B cell (primary cell): ENCODE results near the gene CTAGE8. TPM values are rescaled to one million over a fixed set of nuclear protein-coding genes. Genes with fewer than 3 reads are reported as not detected.
"Not testable (repeated sequence)": the region's sequence is repeated elsewhere in the genome, so short reads cannot be mapped to it uniquely, and the experiment has no call there.

ENCODE experiments used
- ATAC-seq: fragments of 200-7000 bp; cut with Tn5 transposase; one replicate; pipeline ENCODE4 v1.10.0; 2021; ENCODE audit warnings: low read depth, mild to moderate bottlenecking, moderate number of reproducible peaks, moderate library complexity
- CTCF ChIA-PET: fragments of 350-600 bp; sonication (Branson Sonifier 250); formaldehyde crosslinking; loops from one replicate; lab custom pipeline; 2021; ENCODE audit warnings: antibody characterized with exemption, inconsistent platforms; lab: Charles Lee
- POLR2A ChIA-PET: fragments of 350-600 bp; sonication (Branson Sonifier 250); formaldehyde crosslinking; loops from one replicate; lab custom pipeline; 2021; ENCODE audit warnings: antibody characterized with exemption; lab: Charles Lee
- DNase-seq: peaks from one replicate; pipeline ENCODE4 v3.0.0; 2013
- H2AFZ ChIP-seq: 2 replicates; pipeline ENCODE4 v1.6.1; 2012; ENCODE audit warnings: mild to moderate bottlenecking, low read depth, low read length; ENCODE audit not compliant: insufficient read depth, poor library complexity, severe bottlenecking
- H3K27ac ChIP-seq, 2 donors: 1 replicate in 1 of 2; 2 replicates in 1 of 2; pipeline ENCODE4 v1.5.1; 2012 to 2013; ENCODE audit warnings: low read length in 2 of 2, mild to moderate bottlenecking in 2 of 2, moderate library complexity in 1 of 2
- H3K27me3 ChIP-seq, 4 experiments: fragments of 200-600 bp in 1 of 4; sonication (generic) in 1 of 4; replicated peaks in 1 of 4; 1 replicate in 2 of 4; 2 replicates in 2 of 4; pipeline versions ENCODE4 v1.6.1 to v1.7.0; 2013 to 2016; ENCODE audit warnings: low read length in 3 of 4, mild to moderate bottlenecking in 2 of 4, mixed read lengths in 1 of 4, moderate library complexity in 1 of 4; ENCODE audit not compliant: insufficient read depth in 4 of 4, control insufficient read depth in 3 of 4; ENCODE audit errors: control extremely low read depth in 1 of 4
- H3K36me3 ChIP-seq, 2 experiments: replicated peaks in 1 of 2; 1 replicate in 1 of 2; 2 replicates in 1 of 2; pipeline versions ENCODE4 v1.6.1 to v1.7.1; 2013; ENCODE audit warnings: low read length in 1 of 2; ENCODE audit not compliant: insufficient read depth in 2 of 2, control insufficient read depth in 1 of 2; ENCODE audit errors: control extremely low read depth in 1 of 2, extremely low read depth in 1 of 2
- H3K4me1 ChIP-seq, 2 donors: fragments of 200-600 bp in 1 of 2; sonication (generic) in 1 of 2; 1 replicate in 1 of 2; 2 replicates in 1 of 2; pipeline versions ENCODE4 v1.5.1 to v1.6.1; 2013 to 2017; ENCODE audit warnings: low read length in 2 of 2; ENCODE audit not compliant: control insufficient read depth in 2 of 2, insufficient read depth in 2 of 2
- H3K4me2 ChIP-seq: replicated peaks from 2 replicates; pipeline ENCODE3; 2012; ENCODE audit warnings: mild to moderate bottlenecking, low read depth, low read length; ENCODE audit not compliant: poor library complexity, severe bottlenecking
- H3K4me3 ChIP-seq, 5 experiments: fragments of 200-600 bp in 1 of 5; sonication (generic) in 1 of 5; 1 replicate in 3 of 5; 2 replicates in 2 of 5; pipeline versions ENCODE4 v1.5.1 to v1.7.0; 2011 to 2016; ENCODE audit warnings: low read length in 4 of 5, mild to moderate bottlenecking in 4 of 5, low read depth in 2 of 5, control low read depth in 1 of 5, moderate library complexity in 1 of 5; ENCODE audit not compliant: insufficient read depth in 1 of 5; ENCODE audit errors: control extremely low read depth in 1 of 5, extremely low read depth in 1 of 5
- H3K79me2 ChIP-seq: fragments of 200-600 bp; sonication (generic); one replicate; pipeline ENCODE4 v1.6.0; 2016; ENCODE audit warnings: low read length; ENCODE audit not compliant: control insufficient read depth, insufficient read depth
- H3K9ac ChIP-seq: fragments of 200-600 bp; sonication (generic); 2 replicates; pipeline ENCODE4 v1.6.1; 2017; ENCODE audit warnings: mild to moderate bottlenecking, low read length, moderate library complexity
- H3K9me3 ChIP-seq, 3 donors: one replicate each; pipeline versions ENCODE4 v1.6.1 to v1.7.1; 2013; ENCODE audit warnings: low read length in 2 of 3; ENCODE audit not compliant: control insufficient read depth in 2 of 3, insufficient read depth in 1 of 3; ENCODE audit errors: control extremely low read depth in 1 of 3
- H4K20me1 ChIP-seq: 2 replicates; pipeline ENCODE4 v1.6.0; 2012; ENCODE audit warnings: mild to moderate bottlenecking, low read length; ENCODE audit not compliant: insufficient read depth, control insufficient read depth, poor library complexity, severe bottlenecking
- H3K27ac Mint-ChIP-seq: one replicate; pipeline ENCODE4 v1.8.0; 2021; ENCODE audit warnings: mixed read lengths
- H3K27me3 Mint-ChIP-seq: one replicate; pipeline ENCODE4 v1.8.0; 2021; ENCODE audit warnings: mixed read lengths
- H3K4me1 Mint-ChIP-seq: one replicate; pipeline ENCODE4 v1.8.0; 2021; ENCODE audit warnings: mixed read lengths
- H3K4me3 Mint-ChIP-seq: one replicate; pipeline ENCODE4 v1.8.0; 2021; ENCODE audit warnings: mixed read lengths
- H3K9me3 Mint-ChIP-seq: one replicate; pipeline ENCODE4 v1.8.0; 2022; ENCODE audit warnings: mixed read lengths; ENCODE audit not compliant: insufficient read depth
- WGBS: methylation state at CpG from one replicate; pipeline ENCODE4 v1.1.5; 2013; ENCODE audit warnings: missing lambda C conversion rate; ENCODE audit not compliant: insufficient coverage; 5-methylcytosine and 5-hydroxymethylcytosine counted together
- intact Hi-C: fragments of 100-400 bp; cut with micrococcal nuclease; formaldehyde crosslinking; loops from one replicate; pipeline ENCODE4 v1.10.0; 2022
- polyA plus RNA-seq: library from polyadenylated mRNA; depleted of rRNA; stranded (reverse); fragments of >200 nt; gene quantifications from 2 replicates; pipeline ENCODE4 v1.2.3, GENCODE V29; 2012
- total RNA-seq, 2 donors: library from RNA; stranded (reverse); fragments of 120-200 nt in 1 of 2; gene quantifications; 1 replicate in 1 of 2; 2 replicates in 1 of 2; pipeline versions ENCODE4 v1.2.3 to v1.2.4, GENCODE V29; 2013 to 2022

The CTAGE8 gene
- total and polyA plus RNA-seq, 2 donors (not counting 1 experiment from before 2014, with no cell fraction given), result 0.91 to 1.3 TPM

- H3K9me3 Mint-ChIP-seq, H3K4me3 ChIP-seq, H3K27ac Mint-ChIP-seq, H3K9ac ChIP-seq, intact Hi-C loops, H3K27me3 Mint-ChIP-seq, H3K79me2 ChIP-seq, H3K4me2 ChIP-seq, POLR2A ChIA-PET, H3K4me1 Mint-ChIP-seq, H3K9me3 ChIP-seq, H3K36me3 ChIP-seq, H3K4me1 ChIP-seq, ATAC-seq, H3K4me3 Mint-ChIP-seq, H2AFZ ChIP-seq, CTCF ChIA-PET, H3K27me3 ChIP-seq, H3K27ac ChIP-seq, DNase-seq, H4K20me1 ChIP-seq: not testable (repeated sequence)
- no CpG with 5 or more reads among the region's 5 CpGs for WGBS
Observed at GRCh38 chr7:144246967-144247366, 22.1 kb downstream of the CTAGE8 start.

- H3K9ac ChIP-seq, ATAC-seq, H4K20me1 ChIP-seq, intact Hi-C loops, H3K4me3 ChIP-seq, H3K4me1 Mint-ChIP-seq, CTCF ChIA-PET, H3K9me3 ChIP-seq, H2AFZ ChIP-seq, H3K36me3 ChIP-seq, POLR2A ChIA-PET, H3K4me1 ChIP-seq, H3K4me2 ChIP-seq, H3K79me2 ChIP-seq, DNase-seq, H3K27ac Mint-ChIP-seq, H3K27me3 ChIP-seq, H3K27ac ChIP-seq, H3K9me3 Mint-ChIP-seq, H3K4me3 Mint-ChIP-seq, H3K27me3 Mint-ChIP-seq: not testable (repeated sequence)
- no CpG with 5 or more reads among the region's 2 CpGs for WGBS
Observed at GRCh38 chr7:144245372-144245771, 23.7 kb downstream of the CTAGE8 start.

GRCh38 chr7:144239365-144239764 lies 29.7 kb downstream of the CTAGE8 start, which contains the start of gene OR2A42:
TSS of gene OR2A42 (minus strand) at chr7:144239605. CDS start at chr7:144232843, 6,762 bp downstream.
- CTCF ChIA-PET, H3K79me2 ChIP-seq, H3K27ac ChIP-seq, H3K27me3 Mint-ChIP-seq, POLR2A ChIA-PET, H3K9me3 ChIP-seq, H2AFZ ChIP-seq, H3K4me1 ChIP-seq, H4K20me1 ChIP-seq, H3K36me3 ChIP-seq, H3K9me3 Mint-ChIP-seq, H3K4me2 ChIP-seq, H3K27ac Mint-ChIP-seq, H3K9ac ChIP-seq, intact Hi-C loops, DNase-seq, H3K4me1 Mint-ChIP-seq, H3K4me3 Mint-ChIP-seq, ATAC-seq, H3K4me3 ChIP-seq, H3K27me3 ChIP-seq: not testable (repeated sequence)
- WGBS, result no CpG with 5 or more reads among the region's 2 CpGs

GRCh38 chr7:144238530-144239082 lies 30.5 kb downstream of the CTAGE8 start:
- intact Hi-C loops, H3K9me3 Mint-ChIP-seq, H3K4me2 ChIP-seq, H3K4me3 ChIP-seq, H3K9ac ChIP-seq, H3K27ac ChIP-seq, H3K4me3 Mint-ChIP-seq, H3K79me2 ChIP-seq, ATAC-seq, DNase-seq, H3K27me3 Mint-ChIP-seq, H3K36me3 ChIP-seq, H3K9me3 ChIP-seq, H4K20me1 ChIP-seq, H2AFZ ChIP-seq, H3K4me1 ChIP-seq, POLR2A ChIA-PET, CTCF ChIA-PET, H3K27me3 ChIP-seq, H3K27ac Mint-ChIP-seq, H3K4me1 Mint-ChIP-seq: not testable (repeated sequence)
- 100% methylated on average over 1 of the region's 2 CpGs for WGBS
